ENCODE data around the gene KIF21A. TPM values are rescaled to one million over a fixed set of nuclear protein-coding genes. Genes with fewer than 3 reads are reported as not detected.

The KIF21A gene
- total RNA-seq, 1 experiment from 2014 or later: 29.1 TPM

GRCh38 chr12:39406262-39406661 lies 36.7 kb downstream of the KIF21A start:
- Histone ChIP-seq H4K20me1 (ENCODE audit: insufficient read depth) (no peaks in the 10 kb centered on the region), H3K27me3 (ENCODE audit: insufficient read depth, low read length) (no peaks in the 10 kb centered on the region), H3K9ac (ENCODE audit: low read length) (no peak overlapping the region), H3K36me3 (ENCODE audit: control insufficient read depth in 1 of 2, insufficient read depth in 2 of 2, low read length in 2 of 2) (no peaks in the 10 kb centered on the region), H3K4me1 (ENCODE audit: control insufficient read depth in 1 of 2, insufficient read depth in 2 of 2, low read length in 2 of 2) (peaks cover 0 to 8% of the 10 kb centered on the region in 2 experiments; a peak in 1 of 4 replicates), H3K27ac (ENCODE audit: low read depth, low read length) (no peak overlapping the region), H3K4me2 (ENCODE audit: low read length) (no peak overlapping the region), H3K9me2 (ENCODE audit: insufficient read depth) (no peaks in the 10 kb centered on the region), H3K4me3 (replicated peaks in 1 of 2; ENCODE audit: low read depth in 1 of 2, low read length in 2 of 2) (no peak overlapping the region), H2AFZ (ENCODE audit: low read depth, low read length, poor library complexity, severe bottlenecking) (no peak overlapping the region), H3K9me3 (ENCODE audit: control insufficient read depth in 1 of 2, insufficient read depth in 1 of 2, low read depth in 1 of 2, low read length in 2 of 2) (no peaks in the 10 kb centered on the region), H3K79me2 (ENCODE audit: insufficient read depth, low read length) (peaks cover 6% of the 10 kb centered on the region; the same call in 1 of the 2 replicates)
- CTCF ChIA-PET: no interaction called here
- TF ChIP-seq POLR2A (IDR thresholded peaks at IDR 0.05; ENCODE audit: borderline replicate concordance, extremely low read depth, insufficient read depth, insufficient read length) (no peak), ZBTB33 (IDR thresholded peaks at IDR 0.05; ENCODE audit: extremely low read depth, insufficient replicate concordance, low read length) (no peak), SP1 (IDR thresholded peaks at IDR 0.05; ENCODE audit: low read depth) (no peak), SIN3A (IDR thresholded peaks at IDR 0.05; ENCODE audit: low read depth) (no peak), POLR2AphosphoS5 (IDR thresholded peaks at IDR 0.05; ENCODE audit: low read depth, low read length) (no peak), RAD21 (IDR thresholded peaks at IDR 0.05; ENCODE audit: low read depth) (no peak), FOSL1 (IDR thresholded peaks at IDR 0.05; ENCODE audit: low read depth) (no peak), SRF (IDR thresholded peaks at IDR 0.05; ENCODE audit: low read depth) (no peak), EZH2phosphoT487 (IDR thresholded peaks at IDR 0.05; ENCODE audit: borderline replicate concordance) (no peak)
- TF ChIP-seq, protein P1, sequence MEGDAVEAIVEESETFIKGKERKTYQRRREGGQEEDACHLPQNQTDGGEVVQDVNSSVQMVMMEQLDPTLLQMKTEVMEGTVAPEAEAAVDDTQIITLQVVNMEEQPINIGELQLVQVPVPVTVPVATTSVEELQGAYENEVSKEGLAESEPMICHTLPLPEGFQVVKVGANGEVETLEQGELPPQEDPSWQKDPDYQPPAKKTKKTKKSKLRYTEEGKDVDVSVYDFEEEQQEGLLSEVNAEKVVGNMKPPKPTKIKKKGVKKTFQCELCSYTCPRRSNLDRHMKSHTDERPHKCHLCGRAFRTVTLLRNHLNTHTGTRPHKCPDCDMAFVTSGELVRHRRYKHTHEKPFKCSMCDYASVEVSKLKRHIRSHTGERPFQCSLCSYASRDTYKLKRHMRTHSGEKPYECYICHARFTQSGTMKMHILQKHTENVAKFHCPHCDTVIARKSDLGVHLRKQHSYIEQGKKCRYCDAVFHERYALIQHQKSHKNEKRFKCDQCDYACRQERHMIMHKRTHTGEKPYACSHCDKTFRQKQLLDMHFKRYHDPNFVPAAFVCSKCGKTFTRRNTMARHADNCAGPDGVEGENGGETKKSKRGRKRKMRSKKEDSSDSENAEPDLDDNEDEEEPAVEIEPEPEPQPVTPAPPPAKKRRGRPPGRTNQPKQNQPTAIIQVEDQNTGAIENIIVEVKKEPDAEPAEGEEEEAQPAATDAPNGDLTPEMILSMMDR (IDR thresholded peaks at IDR 0.05 in 2 of 3, conservative IDR thresholded peaks at IDR 0.05 in 1 of 3; ENCODE audit: borderline replicate concordance in 1 of 3, insufficient read depth in 1 of 3, low read depth in 2 of 3, low read length in 2 of 3): no peak
- no peak for ATAC-seq
- BruUV-seq (replicated peaks): no TSS peak
- no peak for DNase-seq (ENCODE audit: low read depth, low spot score)
- RAD21 ChIA-PET (ENCODE audit: low non-redundant PET in 1 of 2, low total read pairs in 2 of 2, uncharacterized antibody in 2 of 2, unreplicated experiment in 2 of 2): no interaction called here
- POLR2A ChIA-PET: no interaction called here
- intact Hi-C loops (cut with micrococcal nuclease): no loop called here

All from HCT116 (cell line).